PC-9 (cell line): Measurements from ENCODE around the gene CBR4.

Experiments used
- CTCF ChIP-seq: fragments of 200-600 bp; sonication (generic); conservative IDR thresholded peaks from 2 replicates; pipeline ENCODE4 v1.6.1; 2017; ENCODE audit warnings: mixed run types, antibody characterized with exemption, mild to moderate bottlenecking, moderate library complexity
- EZH2 ChIP-seq: fragments of 200-600 bp; sonication (generic); IDR thresholded peaks from 2 replicates; pipeline ENCODE4 v1.8.0; 2017; ENCODE audit warnings: antibody characterized with exemption, low read depth

- no peak for TF ChIP-seq CTCF
- no peak for TF ChIP-seq EZH2
These were observed 37.9 kb upstream of the CBR4 start for GRCh38 chr4:169047956-169048355.
